GM11168 (cell line): ENCODE measurements around the gene REC8.
"Not testable (repeated sequence)": the region's sequence is repeated elsewhere in the genome, so short reads cannot be mapped to it uniquely, and the experiment has no call there.

ENCODE experiments used
- in situ Hi-C: fragments of 300-500 bp; cut with MboI; formaldehyde crosslinking; loops from one replicate; pipeline ENCODE4 v1.12.0; 2022; ENCODE audit warnings: low sequenced_read_pairs; ENCODE audit not compliant: unreplicated experiment

The REC8 gene

DNA sequence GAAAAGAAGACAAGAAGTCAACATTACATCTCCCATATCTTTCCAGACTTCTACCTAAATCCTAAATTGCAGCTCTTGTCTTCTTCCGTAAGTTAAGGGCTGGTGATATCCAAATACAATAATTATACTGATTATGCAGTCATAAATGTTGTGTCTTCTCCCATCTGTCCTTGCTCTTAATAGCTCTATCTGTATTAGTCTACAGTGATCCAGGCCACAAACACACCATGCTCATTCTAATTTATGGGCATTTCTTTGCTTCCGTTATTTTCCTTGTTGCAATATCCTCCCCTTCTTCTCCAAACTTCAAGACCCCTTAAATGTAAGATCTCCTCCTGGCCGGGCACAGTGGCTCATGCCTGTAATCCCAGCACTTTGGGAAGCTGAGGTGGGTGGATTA lies 47.6 kb downstream of the REC8 start:
- in situ Hi-C loops = no loop called here

DNA sequence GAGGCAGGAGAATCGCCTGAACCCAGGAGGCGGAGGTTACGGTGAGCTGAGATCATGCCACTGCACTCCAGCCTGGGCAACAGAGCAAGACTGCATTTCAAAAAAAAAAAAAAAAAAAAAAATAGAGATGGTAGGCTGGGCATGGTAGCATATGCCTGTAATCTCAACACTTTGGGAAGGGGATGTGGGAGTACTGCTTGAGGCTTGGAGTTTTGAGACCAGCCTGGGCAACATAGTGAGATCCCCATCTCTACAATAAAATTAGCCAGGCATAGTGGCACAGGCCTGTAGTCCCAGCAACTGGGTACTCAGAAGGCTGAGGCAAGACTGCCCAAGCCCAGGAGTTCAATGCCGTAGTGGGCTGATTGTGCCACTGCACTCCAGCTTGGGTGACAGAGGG lies 51.1 kb downstream of the REC8 start:
- in situ Hi-C loops = not testable (repeated sequence)

DNA sequence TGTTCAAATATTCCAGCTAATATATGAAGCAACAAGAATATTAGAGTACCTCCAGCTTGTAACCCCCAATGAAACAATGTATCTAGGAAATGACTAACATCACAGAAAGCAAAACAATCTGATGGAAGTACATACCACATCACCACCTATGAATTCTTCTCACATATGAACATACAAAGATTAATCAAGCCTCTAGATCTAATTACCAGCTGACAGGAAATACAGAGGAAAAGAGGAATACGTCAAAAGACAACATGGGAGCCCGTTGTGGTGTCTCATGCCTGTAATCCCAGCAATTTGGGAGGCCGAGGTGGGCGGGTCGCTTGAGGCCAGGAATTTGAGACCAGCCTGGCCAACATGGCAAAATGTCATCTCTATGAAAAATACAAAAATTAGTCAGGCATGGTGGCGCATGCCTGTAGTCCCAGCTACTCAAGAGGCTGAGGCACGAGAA lies 52.8 kb downstream of the REC8 start:
- in situ Hi-C loops = no loop called here

DNA sequence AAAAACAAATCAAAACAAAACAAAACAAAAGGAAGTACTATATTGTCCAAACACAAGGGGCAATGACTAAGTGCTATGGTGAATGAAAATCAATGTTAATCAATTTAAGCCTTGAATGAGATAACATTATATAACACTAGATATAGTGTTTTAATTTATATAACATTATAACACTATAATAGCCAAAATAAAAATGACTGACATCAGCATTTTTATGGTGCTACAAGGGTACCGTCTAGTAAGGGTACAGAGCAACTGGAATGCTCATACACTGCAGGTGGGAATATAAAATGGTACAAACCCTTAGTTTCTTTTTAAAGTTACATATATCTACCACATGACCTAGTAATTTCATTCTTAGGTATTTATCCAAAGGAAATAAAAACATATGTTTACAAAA lies 54.6 kb downstream of the REC8 start:
- in situ Hi-C loops = no loop called here

DNA sequence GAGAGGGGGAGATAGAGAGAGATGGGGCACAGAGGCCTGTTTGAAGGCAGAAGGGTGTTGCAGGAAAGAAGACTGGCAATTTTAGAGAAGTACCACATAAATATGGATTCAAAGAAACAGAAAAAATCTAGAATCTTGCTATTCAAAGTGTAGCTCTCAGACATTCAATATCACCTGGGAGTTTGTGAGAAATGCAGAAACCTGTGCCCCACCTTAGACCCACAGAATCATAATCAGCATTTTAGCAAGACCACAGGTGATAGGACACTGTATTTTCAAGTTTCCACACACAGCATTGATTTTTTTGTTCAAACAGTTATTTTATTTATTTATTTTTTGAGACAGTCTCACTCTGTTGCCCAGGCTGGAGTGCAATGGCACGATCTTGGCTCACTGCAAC lies 57.0 kb downstream of the REC8 start:
- in situ Hi-C loops = no loop called here
